Superior temporal gyrus (tissue), 1 donor: ENCODE data around the gene CCDC12.

Experiments
- DNase-seq: peaks from one replicate; pipeline ENCODE4 v3.0.0-alpha.2; 2016; ENCODE audit errors: extremely low spot score

Gene CCDC12

DNA sequence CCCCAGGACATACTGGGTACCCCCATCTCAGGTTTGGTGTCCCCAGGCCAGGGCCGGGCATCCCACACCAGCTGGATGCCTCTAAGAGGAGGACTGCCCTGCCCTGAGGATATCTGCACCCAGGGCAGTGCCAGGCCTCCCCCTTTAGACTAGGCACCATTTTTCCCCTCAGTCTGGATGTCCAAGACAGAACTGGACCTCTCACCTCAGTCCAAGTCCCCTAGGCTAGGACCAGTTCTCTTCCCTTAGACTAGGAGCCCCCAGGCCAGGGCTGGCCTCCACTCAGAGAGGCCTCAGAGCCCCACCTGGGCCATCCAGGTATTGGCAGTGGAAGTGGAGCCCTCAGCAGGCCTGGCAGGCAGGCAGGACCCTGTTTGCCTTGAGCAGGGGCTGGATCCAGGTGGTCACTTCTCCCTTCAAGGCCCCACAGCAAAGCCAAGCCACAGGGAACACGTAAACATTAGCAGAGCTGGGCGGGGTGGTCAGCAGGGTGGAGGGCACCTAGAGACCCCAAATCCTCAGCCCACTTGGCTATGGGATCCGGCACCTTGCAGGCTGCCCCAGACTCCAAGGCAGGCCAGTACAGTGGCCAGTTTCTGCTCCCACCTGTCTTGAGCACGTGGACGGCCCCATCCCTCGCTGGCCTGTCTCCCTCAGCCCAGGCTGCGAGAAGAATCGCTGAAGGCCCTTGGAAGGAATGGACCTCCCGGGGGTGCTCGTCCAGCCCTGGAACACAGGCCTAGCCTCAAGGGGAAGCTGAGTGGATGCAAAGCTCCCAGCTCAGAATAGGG lies 70.7 kb downstream of the CCDC12 start:
- no peak for DNase-seq

DNA sequence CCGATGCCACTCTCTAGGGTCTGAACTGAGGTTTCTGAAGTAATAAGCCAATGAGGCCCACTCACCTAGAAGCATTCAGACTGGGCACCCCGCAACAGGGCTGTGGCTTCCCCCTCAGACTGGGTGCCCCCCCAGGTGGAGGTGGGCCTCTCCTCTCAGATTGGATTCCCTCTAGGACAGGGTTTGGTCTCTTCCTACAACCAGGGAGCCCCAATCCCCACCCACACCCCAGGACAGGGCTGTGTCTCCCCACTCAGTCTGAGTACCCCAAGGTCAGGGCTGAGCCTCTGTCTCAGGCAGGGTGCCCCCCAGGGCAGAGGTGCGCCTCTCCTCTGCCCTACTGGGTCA lies 71.4 kb downstream of the CCDC12 start:
- DNase-seq, result no peak

DNA sequence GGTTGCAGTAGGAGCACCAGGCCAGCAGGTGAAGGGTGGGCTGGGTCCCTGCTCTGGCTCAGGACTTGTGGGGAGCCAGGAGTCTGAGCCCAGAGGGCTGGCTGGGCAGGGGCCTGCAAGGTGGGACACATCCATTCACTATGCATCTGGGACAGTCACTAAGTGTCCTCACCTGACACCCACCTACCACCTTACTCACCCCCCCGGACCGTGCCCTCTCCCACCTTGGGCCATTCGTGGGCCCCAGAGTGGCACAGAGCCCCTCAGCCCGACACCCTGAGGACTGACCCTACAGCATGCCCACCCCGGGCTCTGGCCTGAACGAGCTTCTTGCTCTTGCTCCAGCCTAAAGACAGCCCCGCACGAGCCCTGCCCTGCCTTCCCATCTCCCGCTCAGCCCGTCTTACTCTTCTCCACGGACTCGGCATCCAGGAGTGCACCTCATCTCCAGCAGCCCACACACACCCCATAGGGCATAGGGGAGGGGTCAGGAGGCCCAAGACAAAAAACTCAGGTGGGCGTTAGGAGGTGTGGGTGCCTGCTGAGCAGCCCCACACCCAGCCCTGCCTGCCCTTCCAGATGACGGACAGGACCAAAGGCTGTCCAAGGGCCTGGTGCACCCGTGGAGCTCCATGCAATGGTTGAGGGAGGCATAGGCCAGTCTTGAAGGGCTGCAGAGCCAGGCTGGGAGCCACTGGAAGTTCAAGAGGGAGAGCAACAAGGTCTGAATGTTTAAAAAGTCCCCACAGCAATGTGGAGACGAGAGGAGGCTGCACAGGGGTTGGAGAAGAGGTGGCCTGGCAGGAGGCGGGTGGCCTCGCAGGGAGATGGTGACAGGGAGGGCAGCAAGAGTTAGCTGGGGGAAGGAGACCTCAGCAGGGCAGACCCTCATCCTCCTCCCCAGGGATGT lies 72.0 kb downstream of the CCDC12 start:
- DNase-seq, result no peak

DNA sequence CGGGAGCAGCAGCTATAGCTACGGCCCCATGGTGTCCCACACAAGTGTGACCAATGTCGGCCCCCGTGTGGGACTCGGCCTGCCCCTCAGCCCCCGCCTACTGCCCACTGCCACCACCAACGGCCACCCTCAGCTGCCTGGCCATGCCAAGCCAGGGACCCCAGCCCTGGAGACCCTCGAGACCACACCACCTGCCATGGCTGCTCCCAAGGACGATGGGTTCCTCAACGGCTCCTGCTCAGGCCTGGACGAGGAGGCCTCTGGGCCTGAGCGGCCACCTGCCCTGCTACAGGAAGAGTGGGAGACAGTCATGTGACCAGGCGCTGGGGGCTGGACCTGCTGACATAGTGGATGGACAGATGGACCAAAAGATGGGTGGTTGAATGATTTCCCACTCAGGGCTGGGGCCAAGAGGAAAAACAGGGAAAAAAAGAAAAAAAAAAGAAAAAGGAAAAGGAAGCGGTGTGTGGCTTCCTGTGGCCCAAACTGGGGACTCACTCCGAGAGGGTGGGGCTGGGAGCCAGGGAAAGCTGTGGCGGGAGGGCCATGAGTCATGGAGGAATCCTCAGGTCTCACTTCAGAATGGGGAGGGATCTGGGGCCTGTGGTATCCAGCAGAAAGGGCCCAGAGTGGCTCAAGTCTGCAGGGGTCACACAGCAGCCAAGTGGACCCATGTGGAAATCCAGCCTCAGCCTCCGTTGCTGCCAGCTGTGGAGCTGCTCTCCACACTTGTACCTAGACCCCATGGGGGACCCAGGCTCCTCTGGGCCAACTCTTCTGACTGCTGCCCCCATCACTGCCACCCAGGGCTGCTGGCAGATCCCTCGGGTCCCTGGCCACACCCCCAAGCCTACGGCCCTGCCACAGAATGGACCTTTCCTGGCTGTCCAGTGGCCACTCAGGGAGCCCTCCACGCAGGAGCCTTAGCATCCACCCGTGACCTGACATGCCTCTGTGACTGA lies 72.9 kb downstream of the CCDC12 start:
- no peak for DNase-seq

DNA sequence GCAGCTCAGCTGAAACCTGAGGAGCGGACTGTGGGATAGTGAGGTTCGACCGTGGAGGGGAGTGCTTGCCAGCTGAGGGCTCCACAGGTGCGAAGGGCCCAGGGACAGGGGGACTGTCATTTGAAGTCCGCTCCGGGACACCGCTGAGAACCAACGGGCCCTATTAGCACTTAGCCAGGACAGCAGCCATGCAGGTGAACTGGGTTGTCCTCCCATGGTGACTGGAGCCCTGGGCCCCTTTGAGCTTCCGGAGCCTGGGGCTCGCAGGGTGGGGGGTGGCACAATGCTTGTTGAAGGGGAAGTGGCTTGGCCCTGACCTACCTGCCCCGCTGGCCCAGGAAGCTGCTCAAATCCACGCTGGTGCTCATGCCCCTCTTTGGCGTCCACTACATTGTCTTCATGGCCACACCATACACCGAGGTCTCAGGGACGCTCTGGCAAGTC lies 74.3 kb downstream of the CCDC12 start:
- DNase-seq, result no peak

DNA sequence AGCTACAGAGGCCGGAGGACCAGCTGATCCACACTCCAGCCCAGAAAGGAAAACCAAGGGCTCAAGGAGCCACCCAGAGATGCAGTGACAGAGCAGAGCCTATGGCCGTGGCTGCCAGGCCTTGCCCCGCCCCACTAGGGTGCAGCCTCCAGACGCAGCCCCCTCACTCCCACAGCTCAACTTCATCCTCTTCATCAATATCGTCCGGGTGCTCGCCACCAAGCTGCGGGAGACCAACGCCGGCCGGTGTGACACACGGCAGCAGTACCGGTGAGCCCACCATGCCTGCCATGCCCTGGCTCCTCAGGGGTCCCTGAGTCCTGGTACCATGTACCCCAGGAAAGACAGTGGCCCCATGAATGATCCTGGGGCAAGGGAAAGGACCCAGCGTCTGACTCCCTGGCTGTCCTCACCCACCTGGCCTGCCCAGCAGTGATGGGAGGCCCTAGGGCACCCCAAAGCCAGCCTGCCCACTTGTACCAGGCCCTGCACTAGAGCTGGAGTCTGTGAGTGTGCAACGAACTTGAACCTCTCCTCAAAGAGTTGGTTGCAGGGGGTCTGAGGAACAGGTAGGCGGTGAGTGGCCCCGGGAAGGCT lies 74.9 kb downstream of the CCDC12 start:
- DNase-seq, result no peak

DNA sequence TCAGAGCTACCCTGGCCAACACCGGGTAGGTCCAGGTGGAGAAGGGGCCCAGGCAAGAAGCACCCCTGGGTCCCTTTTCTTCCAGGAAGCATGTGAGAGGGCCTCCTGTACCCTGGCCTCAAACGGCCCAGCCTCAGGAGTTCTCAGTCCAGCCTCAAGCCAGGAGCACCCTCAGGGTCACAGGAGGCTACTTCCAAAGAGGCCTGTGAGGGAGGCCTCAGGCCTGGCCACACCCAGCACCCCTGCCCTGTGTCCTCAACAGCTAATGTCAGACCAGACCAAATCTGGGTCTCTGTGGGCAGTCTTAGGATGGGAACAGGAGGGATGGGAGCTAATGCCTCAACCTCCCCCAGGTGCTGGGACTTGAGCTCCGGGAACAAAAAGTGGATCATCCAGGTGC lies 75.5 kb downstream of the CCDC12 start:
- DNase-seq, result no peak

DNA sequence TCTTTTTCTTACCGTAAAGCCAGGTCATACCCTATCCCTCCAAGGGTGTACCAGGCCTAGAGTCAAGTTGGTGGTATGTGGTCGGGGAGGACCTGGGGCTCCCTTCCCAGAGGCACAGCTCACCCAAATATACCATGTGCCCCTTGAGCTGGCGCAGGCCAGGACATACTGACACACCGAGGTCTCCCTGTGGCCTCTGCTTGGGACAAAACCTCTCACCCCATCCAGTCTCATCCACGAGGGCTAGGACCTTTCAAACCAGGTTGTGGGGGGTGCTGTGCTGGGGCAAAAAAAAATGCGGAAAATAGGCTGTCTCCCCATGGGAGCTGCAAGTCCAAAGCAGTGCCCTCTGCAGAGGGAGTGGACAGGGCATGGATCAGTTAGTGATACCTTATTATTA lies 76.2 kb downstream of the CCDC12 start:
- no peak for DNase-seq

DNA sequence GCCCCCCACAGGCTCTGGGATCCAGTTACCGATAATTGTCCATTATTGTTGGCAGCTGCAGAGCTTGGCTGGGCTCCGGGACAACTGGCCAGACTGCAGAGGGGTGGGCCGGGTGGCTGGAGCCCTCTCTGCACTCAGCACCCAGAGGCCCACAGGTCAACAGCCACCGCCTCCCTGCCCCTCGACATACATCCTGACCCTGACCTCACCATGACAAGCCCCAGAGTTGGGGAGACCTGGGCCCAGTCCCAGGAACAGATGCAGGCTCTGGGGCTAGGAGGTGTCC lies 76.6 kb downstream of the CCDC12 start:
- peak; percentile 60 for DNase-seq

DNA sequence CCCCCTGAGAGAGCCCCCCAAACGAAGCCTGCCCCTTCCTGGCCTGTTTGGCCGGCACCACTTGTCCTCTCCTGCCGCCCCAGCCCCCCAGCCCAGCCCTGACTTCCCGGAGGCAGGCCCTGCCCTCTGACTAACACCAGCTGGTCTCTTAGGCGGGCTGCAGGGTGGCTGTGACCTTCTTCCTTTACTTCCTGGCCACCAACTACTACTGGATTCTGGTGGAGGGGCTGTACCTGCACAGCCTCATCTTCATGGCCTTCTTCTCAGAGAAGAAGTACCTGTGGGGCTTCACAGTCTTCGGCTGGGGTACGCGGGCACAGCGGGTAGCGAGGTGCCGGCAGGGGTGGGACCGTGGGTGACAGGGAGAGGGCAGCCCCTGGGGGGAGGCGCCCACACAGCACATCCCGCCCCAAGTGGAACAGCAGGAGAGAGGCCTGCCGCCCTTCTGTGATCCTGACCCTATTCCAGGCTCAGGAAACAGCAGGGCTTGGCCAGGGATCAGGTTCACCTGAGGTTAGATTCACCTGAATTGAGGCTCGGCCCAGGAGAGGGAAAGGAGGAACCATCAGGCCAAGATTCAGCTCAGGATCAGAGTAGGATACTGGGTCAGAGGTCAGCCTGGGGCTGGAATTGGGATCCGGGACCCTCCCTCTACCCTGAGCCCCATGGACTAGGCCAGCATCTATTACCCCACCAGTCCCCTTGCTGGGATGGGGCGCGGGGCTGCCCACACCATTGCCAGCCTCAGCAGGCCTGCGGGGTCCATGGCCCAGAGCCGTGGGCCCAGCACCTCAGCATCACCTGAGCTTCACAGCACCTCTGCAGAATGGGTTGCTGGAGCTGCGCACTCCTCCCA lies 77.2 kb downstream of the CCDC12 start:
- no peak for DNase-seq

DNA sequence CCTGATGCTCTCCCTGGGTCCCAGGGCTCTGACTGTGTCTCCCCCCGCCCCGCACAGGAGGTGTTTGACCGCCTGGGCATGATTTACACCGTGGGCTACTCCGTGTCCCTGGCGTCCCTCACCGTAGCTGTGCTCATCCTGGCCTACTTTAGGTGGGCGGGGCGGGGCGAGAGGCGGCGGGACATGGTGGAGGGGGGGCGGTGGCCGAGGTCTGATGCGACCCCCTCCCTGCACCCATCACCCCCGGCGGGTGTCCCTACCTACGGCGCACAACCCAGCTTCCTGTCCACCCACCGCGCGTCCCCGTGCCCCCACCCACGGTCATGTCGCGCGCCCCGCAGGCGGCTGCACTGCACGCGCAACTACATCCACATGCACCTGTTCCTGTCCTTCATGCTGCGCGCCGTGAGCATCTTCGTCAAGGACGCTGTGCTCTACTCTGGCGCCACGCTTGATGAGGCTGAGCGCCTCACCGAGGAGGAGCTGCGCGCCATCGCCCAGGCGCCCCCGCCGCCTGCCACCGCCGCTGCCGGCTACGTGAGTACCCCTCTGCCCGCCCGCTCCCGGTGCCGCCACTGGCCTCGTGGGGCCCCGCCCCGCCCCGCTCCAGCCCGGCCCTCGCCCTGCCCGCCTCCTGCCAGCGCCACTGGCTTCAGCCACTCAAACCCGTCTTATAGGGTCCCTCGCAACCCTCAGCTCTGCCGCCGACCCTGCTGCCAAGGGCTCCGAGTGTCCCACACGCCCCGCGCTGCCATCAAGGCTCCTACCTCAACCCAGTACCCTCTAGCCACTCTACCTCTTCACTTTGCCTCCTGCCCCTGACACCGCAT lies 78.0 kb downstream of the CCDC12 start:
- DNase-seq, result no peak

DNA sequence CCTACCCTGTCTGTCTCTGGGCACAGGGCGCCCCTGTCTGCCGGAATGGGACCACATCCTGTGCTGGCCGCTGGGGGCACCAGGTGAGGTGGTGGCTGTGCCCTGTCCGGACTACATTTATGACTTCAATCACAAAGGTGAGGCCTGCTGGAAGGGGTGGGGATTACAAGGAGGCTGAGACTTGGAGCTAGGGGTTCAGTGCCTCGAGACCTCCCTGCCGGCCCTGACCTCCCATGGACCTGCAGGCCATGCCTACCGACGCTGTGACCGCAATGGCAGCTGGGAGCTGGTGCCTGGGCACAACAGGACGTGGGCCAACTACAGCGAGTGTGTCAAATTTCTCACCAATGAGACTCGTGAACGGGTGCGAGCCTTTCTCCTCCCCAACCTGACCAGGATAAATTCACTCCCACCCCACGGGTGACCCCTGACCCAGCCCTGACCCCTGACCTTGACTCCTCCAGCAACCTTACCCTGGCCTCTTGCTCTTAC lies 78.7 kb downstream of the CCDC12 start:
- DNase-seq, result no peak

DNA sequence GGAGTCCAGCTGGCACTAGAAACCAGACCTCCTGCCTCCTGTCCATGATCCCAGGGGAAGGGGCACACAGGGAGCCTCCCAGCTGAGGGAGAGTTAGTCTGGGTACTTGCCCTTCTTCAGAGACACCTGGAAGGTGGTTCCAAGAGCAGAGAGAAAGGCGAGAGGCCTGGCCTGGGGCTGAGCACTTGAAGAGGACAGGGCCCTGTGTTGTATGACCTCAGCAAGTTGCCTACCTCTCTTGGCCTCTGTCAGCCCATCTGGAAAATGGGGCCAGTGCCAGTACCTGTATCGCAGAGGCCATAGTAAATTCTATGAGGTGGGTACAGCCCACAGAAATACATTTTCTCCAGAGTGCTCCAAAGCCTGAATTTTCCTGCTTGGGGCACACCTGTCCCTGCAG lies 79.5 kb downstream of the CCDC12 start:
- DNase-seq, result no peak

DNA sequence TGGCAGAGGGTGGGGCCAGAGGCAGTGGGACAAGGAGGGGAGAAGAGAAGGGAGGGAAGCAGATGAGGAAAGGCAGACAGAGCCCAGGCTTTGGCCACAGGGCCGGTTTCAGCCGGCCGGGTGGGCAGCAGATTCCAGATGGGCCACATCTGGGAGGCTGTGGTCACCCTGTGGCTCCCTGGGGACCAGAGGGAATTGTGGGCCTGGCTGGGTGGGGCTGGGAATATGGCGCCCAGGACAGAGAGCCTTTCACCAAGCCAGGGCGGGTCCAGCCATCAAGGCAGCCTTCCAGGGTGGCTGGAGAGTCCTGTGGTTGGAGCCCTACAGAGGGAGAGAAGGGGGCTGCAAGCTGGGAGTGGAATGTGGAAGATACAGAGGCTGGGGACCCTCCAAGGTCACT lies 80.2 kb downstream of the CCDC12 start:
- DNase-seq, result no peak

DNA sequence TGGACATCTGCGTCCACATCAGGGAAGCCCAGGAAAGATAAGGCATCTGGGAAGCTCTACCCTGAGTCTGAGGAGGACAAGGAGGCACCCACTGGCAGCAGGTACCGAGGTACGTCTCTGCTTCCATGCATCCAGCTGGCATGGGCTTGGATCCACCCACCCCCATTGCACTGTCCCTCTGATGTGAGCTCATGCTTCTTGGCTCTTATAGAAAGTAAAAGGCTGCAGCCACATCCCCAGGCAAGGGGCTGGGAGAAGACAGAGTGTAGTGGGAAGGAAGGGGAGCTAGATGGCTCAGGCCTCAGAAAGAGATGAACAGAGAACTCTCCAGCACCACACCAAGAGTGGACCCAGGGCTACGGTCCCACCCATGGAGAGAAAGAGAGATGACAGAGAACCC lies 80.8 kb downstream of the CCDC12 start:
- DNase-seq, result no peak

DNA sequence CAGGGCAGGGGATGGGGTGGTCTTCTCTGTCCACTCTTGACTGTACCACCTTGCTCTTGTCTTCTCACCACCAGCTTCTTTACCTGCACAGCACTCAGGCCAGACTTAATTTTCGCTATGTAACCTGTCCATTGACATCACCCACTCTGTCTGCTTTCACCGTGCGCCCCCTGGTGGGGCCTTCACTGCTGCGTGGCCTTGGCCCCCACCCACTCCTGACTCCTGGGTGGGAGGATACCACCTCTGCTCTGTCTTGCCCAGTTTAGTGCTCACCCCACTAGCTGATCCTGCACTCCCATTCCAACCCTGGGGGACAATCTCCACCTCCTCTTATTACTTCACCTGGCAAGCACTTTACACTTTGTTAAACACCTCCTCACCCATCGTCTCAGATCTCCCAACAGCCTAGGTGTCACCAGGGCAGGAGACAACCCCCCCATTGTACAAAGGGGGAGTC lies 81.3 kb downstream of the CCDC12 start:
- DNase-seq, result peak; percentile 55

DNA sequence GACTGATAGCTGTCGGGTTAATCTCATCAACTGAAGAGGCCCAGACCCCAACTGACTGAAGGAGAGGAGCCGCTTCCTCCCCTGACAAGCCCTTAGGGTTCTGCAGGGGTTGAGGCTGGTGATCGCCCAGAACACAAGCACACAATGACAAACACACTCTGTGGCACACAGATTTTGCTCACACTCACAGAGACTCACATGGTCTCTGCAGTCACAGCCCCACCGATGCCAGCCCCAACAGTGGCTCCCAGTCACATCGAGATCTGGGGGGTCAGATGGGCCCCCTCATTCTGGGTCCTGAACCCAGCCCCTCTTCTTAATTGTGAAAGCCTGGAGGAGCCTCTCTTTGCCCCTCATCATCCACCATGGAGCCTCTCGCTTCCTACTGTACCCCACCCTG lies 82.3 kb downstream of the CCDC12 start:
- no peak for DNase-seq

DNA sequence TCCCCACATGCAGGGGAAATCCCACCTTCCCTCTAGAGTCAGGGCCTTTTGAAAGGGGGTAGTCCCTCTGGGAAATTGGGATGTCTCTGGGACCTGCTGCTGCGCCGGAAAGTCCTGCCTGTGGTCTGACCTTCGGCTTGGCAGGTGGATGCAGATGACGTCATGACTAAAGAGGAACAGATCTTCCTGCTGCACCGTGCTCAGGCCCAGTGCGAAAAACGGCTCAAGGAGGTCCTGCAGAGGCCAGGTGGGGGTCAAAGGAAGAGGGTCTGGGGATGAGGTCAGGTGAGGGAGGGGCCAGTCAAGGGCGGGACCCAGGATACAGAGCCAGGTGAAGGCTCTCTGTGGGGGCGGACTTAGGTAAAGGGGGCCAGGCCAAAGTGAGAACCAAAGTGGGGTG lies 82.8 kb downstream of the CCDC12 start:
- no peak for DNase-seq

DNA sequence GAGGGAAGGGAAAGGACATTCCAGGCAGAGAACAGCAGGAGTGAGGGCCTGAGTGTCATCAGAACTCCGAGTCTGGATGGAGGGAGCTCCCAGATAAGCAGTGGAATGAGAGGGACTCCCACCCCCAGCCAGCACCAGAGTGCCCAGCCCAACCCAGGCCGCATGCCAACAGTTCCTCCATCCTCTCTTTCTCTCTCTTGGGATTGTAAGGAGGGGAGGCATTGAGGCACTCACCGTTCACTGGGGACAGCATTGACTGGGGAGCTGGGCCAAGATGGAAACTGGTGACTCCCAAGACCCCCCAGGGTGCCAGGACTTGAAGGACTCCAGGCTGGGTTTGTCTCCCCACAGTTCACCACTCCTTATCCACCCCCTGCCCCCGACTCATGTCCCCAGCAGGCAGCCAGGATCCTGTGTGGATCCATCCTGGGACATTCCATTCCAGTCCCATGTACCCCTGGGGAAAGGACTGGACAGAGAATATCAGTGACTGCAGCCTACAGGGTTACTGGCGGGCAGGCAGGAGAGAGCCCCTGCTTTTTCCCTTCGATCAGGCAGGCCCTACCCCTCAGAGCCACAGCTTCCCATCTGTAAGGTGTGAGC lies 83.3 kb downstream of the CCDC12 start:
- no peak for DNase-seq
